A549 (cell line): ENCODE measurements around the gene KRTDAP. TPM values are rescaled to one million over a fixed set of nuclear protein-coding genes. Genes with fewer than 3 reads are reported as not detected.

Experiments
- ATAC-seq, 2 experiments: fragments of 200-7000 bp in 1 of 2; fragments of >200 bp in 1 of 2; cut with Nextera tagmentation in 1 of 2; cut with Tn5 transposase in 1 of 2; 3 replicates each; pipeline versions ENCODE4 v1.8.0 to v1.9.1; 2018 to 2020; ENCODE audit warnings: mild to moderate bottlenecking in 1 of 2, moderate library complexity in 1 of 2
- CTCF ChIA-PET: fragments of 300-600 bp; sonication (Branson Sonifier 250); formaldehyde crosslinking; extraction: SDS; loops from one replicate; lab custom pipeline; 2021; ENCODE audit warnings: antibody characterized with exemption, inconsistent platforms; lab: Yijun Ruan, JAX
- POLR2A ChIA-PET: fragments of 350-600 bp; formaldehyde crosslinking; extraction: SDS; loops from one replicate; lab custom pipeline; 2021; ENCODE audit warnings: antibody characterized with exemption, inconsistent platforms; lab: Yijun Ruan, JAX
- DNase-seq, 2 experiments: peaks; one replicate each; pipeline versions ENCODE4 v3.0.0 to v3.0.0-alpha.2; 2011 to 2016; ENCODE audit warnings: low read depth in 1 of 2, low spot score in 1 of 2
- FAIRE-seq: peaks from 2 replicates; lab custom pipeline; 2011; peaks lifted over from hg19 to GRCh38; lab: Jason Lieb, UNC
- H3K27ac ChIP-seq, 2 experiments: fragments of >200 bp; sonication (Bioruptor Twin); formaldehyde crosslinking; 3 replicates each; pipeline ENCODE4 v1.5.1; 2016 to 2017
- H3K4me1 ChIP-seq: fragments of >200 bp; sonication (Bioruptor Twin); formaldehyde crosslinking; 3 replicates; pipeline ENCODE4 v1.6.1; 2016
- H3K4me2 ChIP-seq: fragments of >200 bp; sonication (Bioruptor Twin); formaldehyde crosslinking; 3 replicates; pipeline ENCODE4 v1.6.1; 2016
- H3K4me3 ChIP-seq: fragments of >200 bp; sonication (Bioruptor Twin); formaldehyde crosslinking; 3 replicates; pipeline ENCODE4 v1.5.1; 2016
- H3K9me3 ChIP-seq: fragments of >200 bp; sonication (Bioruptor Twin); formaldehyde crosslinking; 3 replicates; pipeline ENCODE4 v1.6.1; 2016
- BHLHE40 ChIP-seq: IDR thresholded peaks from 2 replicates; pipeline ENCODE4 v1.6.1; 2012; ENCODE audit warnings: low read depth, low read length, inconsistent platforms
- CBX8 ChIP-seq: fragments of 200-600 bp; sonication (generic); IDR thresholded peaks from 2 replicates; pipeline ENCODE4 v1.6.1; 2016
- CHD2 ChIP-seq: fragments of 150-350 bp; IDR thresholded peaks from 2 replicates; pipeline ENCODE4 v1.6.1; 2014; ENCODE audit warnings: low read length; ENCODE audit not compliant: partially characterized antibody
- CHD4 ChIP-seq: fragments of 200-600 bp; sonication (generic); IDR thresholded peaks from 2 replicates; pipeline ENCODE4 v1.6.1; 2016; ENCODE audit warnings: antibody characterized with exemption, mild to moderate bottlenecking, borderline replicate concordance
- FOSL2 ChIP-seq, 2 experiments: fragments of 450-650 bp in 1 of 2; fragments of >200 bp in 1 of 2; sonication (Bioruptor Twin) in 1 of 2; formaldehyde crosslinking; IDR thresholded peaks; 2 replicates each; pipeline versions ENCODE4 v1.5.0 to v1.6.1; 2016 to 2020; ENCODE audit warnings: mild to moderate bottlenecking in 1 of 2, moderate library complexity in 1 of 2
- FOXS1 ChIP-seq: fragments of 250-450 bp; sonication (Bioruptor Pico); IDR thresholded peaks from 2 replicates; pipeline ENCODE4 v1.5.0; 2020; ENCODE audit warnings: mild to moderate bottlenecking, moderate library complexity
- HEYL ChIP-seq: fragments of 250-450 bp; sonication (Bioruptor Pico); IDR thresholded peaks from 2 replicates; pipeline ENCODE4 v1.8.0; 2021; ENCODE audit warnings: mild to moderate bottlenecking, moderate library complexity
- KDM5A ChIP-seq: fragments of 200-600 bp; sonication (generic); IDR thresholded peaks from 2 replicates; pipeline ENCODE4 v1.6.1; 2016; ENCODE audit warnings: antibody characterized with exemption, mild to moderate bottlenecking
- MAFK ChIP-seq: fragments of 450-650 bp; IDR thresholded peaks from 2 replicates; pipeline ENCODE4 v1.6.1; 2014; ENCODE audit not compliant: partially characterized antibody
- MAZ ChIP-seq: fragments of 150-350 bp; IDR thresholded peaks from 2 replicates; pipeline ENCODE4 v1.6.1; 2014; ENCODE audit warnings: antibody characterized with exemption, low read depth, low read length, borderline replicate concordance
- MYC ChIP-seq: IDR thresholded peaks from 2 replicates; pipeline ENCODE4 v1.6.1; 2012; ENCODE audit warnings: mild to moderate bottlenecking, inconsistent platforms, low read length, improper control_type of control experiment, borderline replicate concordance
- POLR2A ChIP-seq: IDR thresholded peaks from 2 replicates; pipeline ENCODE4 v1.6.1; 2012; ENCODE audit warnings: mild to moderate bottlenecking, low read length
- RARB ChIP-seq: fragments of 250-450 bp; sonication (Bioruptor Pico); IDR thresholded peaks from 2 replicates; pipeline ENCODE4 v1.8.0; 2021; ENCODE audit warnings: mild to moderate bottlenecking, moderate library complexity
- RNF2 ChIP-seq: fragments of 200-600 bp; sonication (generic); IDR thresholded peaks from 2 replicates; pipeline ENCODE4 v1.6.1; 2016; ENCODE audit warnings: low read depth, mild to moderate bottlenecking, antibody characterized with exemption, moderate library complexity, borderline replicate concordance
- SMC3 ChIP-seq: fragments of >200 bp; sonication (Bioruptor Twin); formaldehyde crosslinking; IDR thresholded peaks from 3 replicates; pipeline ENCODE4 v1.6.1; 2018; ENCODE audit warnings: inconsistent platforms
- TFCP2L1 ChIP-seq: fragments of 250-450 bp; sonication (Bioruptor Pico); IDR thresholded peaks from 2 replicates; pipeline ENCODE4 v1.5.0; 2021; ENCODE audit warnings: mild to moderate bottlenecking
- ZNF302 ChIP-seq: fragments of 250-450 bp; sonication (Bioruptor Pico); IDR thresholded peaks from 2 replicates; pipeline ENCODE4 v1.9.0; 2021; ENCODE audit warnings: inconsistent platforms, mild to moderate bottlenecking, moderate library complexity
- WGBS: methylation state at CpG from one replicate; pipeline ENCODE4 v1.1.6; 2017; ENCODE audit errors: missing lambda C conversion rate; 5-methylcytosine and 5-hydroxymethylcytosine counted together
- polyA plus RNA-seq, 4 experiments: library from polyadenylated mRNA; depleted of rRNA in 3 of 4; stranded (reverse); fragments of >200 nt; fragmentation: RNase III in 1 of 4; extraction: RNeasy Plus Mini Kit Qiagen cat#74134 plus additional on column Dnase treatment in 1 of 4; gene quantifications; 2 replicates in 3 of 4; 3 replicates in 1 of 4; pipeline ENCODE4 v1.2.3, GENCODE V29; 2011 to 2017
- TF ChIP-seq, protein P1 (sequence below): fragments of >200 bp; sonication (Bioruptor Twin); formaldehyde crosslinking; IDR thresholded peaks from 3 replicates; pipeline ENCODE4 v1.5.1; 2016
- TF ChIP-seq, protein P2 (sequence below): fragments of >200 bp; sonication (Bioruptor Twin); formaldehyde crosslinking; IDR thresholded peaks from 3 replicates; pipeline ENCODE4 v1.6.1; 2016
- TF ChIP-seq, protein P3 (sequence below): IDR thresholded peaks from 2 replicates; pipeline ENCODE4 v1.6.1; 2012
- TF ChIP-seq, protein P4 (sequence below): IDR thresholded peaks from 2 replicates; pipeline ENCODE4 v1.6.1; 2012
- TF ChIP-seq, protein P5 (sequence below): fragments of >200 bp; sonication (Bioruptor Twin); formaldehyde crosslinking; IDR thresholded peaks from 2 replicates; pipeline ENCODE4 v1.6.1; 2016
- TF ChIP-seq, protein P6 (sequence below): fragments of 150-350 bp; IDR thresholded peaks from 2 replicates; pipeline ENCODE4 v1.6.1; 2014; ENCODE audit warnings: low read depth, mild to moderate bottlenecking, low read length

KRTDAP gene
- polyA plus RNA-seq, 2 of the 4 experiments (the other 2 are of a cell fraction): not detected

DNA sequence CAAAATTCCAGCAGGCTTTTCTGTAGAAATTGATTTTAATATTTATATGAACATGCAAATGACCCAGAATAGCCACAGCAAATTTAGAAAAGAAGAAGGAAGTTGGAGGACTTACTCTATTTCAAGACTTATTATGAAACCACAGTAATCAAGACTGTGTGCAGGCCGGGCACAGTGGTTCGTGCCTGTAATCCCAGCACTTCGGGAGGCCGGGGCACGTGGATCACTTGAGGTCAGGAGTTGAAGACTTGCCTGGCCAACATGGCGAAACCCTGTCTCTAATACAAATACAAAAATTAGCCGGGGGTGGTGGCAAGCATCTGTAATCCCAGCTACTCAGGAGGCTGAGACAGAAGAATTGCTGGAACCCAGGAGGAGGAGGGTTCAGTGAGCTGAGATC is 48.2 kb downstream of the KRTDAP start:
- ChIA-PET POLR2A (no interaction called here), CTCF (interaction anchor here (0.6 to 2.1 kb wide), 4 partner anchors 13 to 89 kb away, joined by 3 to 8 read pairs (median 4); no protein-coding TSS in a partner anchor)
- DNase-seq (no peak), ATAC-seq (no peak), FAIRE-seq (no peak)
- WGBS: 66% methylated on average over 7 of the region's 7 CpGs
- peaks cover 6% of the 10 kb centered on the region for H3K4me1 ChIP-seq
- no peaks in the 10 kb centered on the region for H3K9me3 ChIP-seq
- H3K4me3 ChIP-seq: no peak overlapping the region
- TF ChIP-seq RARB (CRISPR knock-in tag) (no peak), POLR2A (no peak), SMC3 (no peak), CHD4 (no peak), TFCP2L1 (CRISPR knock-in tag) (no peak), MAZ (no peak), RNF2 (no peak), FOSL2 (IDR thresholded peaks at IDR 0.05) (no peak), FOSL2 (CRISPR knock-in tag; IDR thresholded peaks at IDR 0.05) (no peak), ZNF302 (CRISPR knock-in tag) (no peak), BHLHE40 (no peak), KDM5A (no peak)
- TF ChIP-seq, protein P1, sequence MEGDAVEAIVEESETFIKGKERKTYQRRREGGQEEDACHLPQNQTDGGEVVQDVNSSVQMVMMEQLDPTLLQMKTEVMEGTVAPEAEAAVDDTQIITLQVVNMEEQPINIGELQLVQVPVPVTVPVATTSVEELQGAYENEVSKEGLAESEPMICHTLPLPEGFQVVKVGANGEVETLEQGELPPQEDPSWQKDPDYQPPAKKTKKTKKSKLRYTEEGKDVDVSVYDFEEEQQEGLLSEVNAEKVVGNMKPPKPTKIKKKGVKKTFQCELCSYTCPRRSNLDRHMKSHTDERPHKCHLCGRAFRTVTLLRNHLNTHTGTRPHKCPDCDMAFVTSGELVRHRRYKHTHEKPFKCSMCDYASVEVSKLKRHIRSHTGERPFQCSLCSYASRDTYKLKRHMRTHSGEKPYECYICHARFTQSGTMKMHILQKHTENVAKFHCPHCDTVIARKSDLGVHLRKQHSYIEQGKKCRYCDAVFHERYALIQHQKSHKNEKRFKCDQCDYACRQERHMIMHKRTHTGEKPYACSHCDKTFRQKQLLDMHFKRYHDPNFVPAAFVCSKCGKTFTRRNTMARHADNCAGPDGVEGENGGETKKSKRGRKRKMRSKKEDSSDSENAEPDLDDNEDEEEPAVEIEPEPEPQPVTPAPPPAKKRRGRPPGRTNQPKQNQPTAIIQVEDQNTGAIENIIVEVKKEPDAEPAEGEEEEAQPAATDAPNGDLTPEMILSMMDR: no peak
- TF ChIP-seq, protein P2, sequence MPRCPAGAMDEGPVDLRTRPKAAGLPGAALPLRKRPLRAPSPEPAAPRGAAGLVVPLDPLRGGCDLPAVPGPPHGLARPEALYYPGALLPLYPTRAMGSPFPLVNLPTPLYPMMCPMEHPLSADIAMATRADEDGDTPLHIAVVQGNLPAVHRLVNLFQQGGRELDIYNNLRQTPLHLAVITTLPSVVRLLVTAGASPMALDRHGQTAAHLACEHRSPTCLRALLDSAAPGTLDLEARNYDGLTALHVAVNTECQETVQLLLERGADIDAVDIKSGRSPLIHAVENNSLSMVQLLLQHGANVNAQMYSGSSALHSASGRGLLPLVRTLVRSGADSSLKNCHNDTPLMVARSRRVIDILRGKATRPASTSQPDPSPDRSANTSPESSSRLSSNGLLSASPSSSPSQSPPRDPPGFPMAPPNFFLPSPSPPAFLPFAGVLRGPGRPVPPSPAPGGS: no peak
- TF ChIP-seq, protein P3, sequence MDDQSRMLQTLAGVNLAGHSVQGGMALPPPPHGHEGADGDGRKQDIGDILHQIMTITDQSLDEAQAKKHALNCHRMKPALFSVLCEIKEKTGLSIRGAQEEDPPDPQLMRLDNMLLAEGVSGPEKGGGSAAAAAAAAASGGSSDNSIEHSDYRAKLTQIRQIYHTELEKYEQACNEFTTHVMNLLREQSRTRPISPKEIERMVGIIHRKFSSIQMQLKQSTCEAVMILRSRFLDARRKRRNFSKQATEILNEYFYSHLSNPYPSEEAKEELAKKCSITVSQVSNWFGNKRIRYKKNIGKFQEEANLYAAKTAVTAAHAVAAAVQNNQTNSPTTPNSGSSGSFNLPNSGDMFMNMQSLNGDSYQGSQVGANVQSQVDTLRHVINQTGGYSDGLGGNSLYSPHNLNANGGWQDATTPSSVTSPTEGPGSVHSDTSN: no peak
- TF ChIP-seq, protein P4, sequence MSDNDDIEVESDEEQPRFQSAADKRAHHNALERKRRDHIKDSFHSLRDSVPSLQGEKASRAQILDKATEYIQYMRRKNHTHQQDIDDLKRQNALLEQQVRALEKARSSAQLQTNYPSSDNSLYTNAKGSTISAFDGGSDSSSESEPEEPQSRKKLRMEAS: no peak
- TF ChIP-seq, protein P5, sequence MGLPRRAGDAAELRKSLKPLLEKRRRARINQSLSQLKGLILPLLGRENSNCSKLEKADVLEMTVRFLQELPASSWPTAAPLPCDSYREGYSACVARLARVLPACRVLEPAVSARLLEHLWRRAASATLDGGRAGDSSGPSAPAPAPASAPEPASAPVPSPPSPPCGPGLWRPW: no peak
- H3K4me2 ChIP-seq: no peak overlapping the region
- no peak overlapping the region for H3K27ac ChIP-seq

DNA sequence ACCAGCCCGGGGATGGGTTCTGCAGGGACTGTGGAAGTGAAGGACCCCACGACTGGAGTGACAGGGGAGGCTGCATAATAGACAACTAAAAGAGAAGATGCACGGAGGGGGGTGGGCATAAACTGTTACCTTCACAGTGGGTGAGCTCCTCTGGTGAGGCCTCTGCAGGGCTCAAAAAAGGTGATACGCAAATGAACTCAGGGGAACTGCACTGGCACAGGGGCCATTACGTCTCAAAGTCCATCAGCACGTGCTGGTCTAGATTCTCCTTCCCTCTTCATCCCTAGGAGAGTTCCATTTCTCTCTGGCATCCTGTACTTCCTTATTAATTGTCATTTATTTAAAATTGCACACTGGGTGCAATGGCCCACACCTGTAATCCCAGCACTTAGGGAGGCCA is 50.3 kb downstream of the KRTDAP start:
- Histone ChIP-seq H3K4me2 (no peak overlapping the region), H3K27ac (no peak overlapping the region), H3K4me1 (peaks cover 16% of the 10 kb centered on the region), H3K4me3 (no peak overlapping the region), H3K9me3 (no peaks in the 10 kb centered on the region)
- DNase-seq (no peak), FAIRE-seq (no peak), ATAC-seq (no peak)
- POLR2A ChIA-PET: no interaction called here
- CTCF ChIA-PET: interaction anchor here (0.8 to 2.4 kb wide), 3 partner anchors 10 to 29 kb away, joined by 3 to 13 read pairs (median 3); no protein-coding TSS in a partner anchor
- TF ChIP-seq, protein P6, sequence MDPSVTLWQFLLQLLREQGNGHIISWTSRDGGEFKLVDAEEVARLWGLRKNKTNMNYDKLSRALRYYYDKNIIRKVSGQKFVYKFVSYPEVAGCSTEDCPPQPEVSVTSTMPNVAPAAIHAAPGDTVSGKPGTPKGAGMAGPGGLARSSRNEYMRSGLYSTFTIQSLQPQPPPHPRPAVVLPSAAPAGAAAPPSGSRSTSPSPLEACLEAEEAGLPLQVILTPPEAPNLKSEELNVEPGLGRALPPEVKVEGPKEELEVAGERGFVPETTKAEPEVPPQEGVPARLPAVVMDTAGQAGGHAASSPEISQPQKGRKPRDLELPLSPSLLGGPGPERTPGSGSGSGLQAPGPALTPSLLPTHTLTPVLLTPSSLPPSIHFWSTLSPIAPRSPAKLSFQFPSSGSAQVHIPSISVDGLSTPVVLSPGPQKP: no peak
- no peak for TF ChIP-seq CHD2
- TF ChIP-seq SMC3: no peak
- TF ChIP-seq, protein P1: no peak
- no peak for TF ChIP-seq MYC
- no peak for TF ChIP-seq HEYL (CRISPR knock-in tag)
- no peak for TF ChIP-seq MAFK
- TF ChIP-seq RNF2: no peak
- no peak for TF ChIP-seq MAZ
- no peak for TF ChIP-seq CBX8
- TF ChIP-seq RARB (CRISPR knock-in tag): no peak
- TF ChIP-seq FOXS1 (CRISPR knock-in tag): no peak
- WGBS: 60% methylated on average over 6 of the region's 6 CpGs
